GM20431 (cell line): ENCODE measurements around the gene CHST3.

Experiments
- in situ Hi-C: fragments of 300-500 bp; cut with MseI, MboI; formaldehyde crosslinking; loops from one replicate; pipeline ENCODE4 v1.15.0; 2020; ENCODE audit warnings: low sequenced_read_pairs; ENCODE audit not compliant: unreplicated experiment

CHST3 gene

DNA sequence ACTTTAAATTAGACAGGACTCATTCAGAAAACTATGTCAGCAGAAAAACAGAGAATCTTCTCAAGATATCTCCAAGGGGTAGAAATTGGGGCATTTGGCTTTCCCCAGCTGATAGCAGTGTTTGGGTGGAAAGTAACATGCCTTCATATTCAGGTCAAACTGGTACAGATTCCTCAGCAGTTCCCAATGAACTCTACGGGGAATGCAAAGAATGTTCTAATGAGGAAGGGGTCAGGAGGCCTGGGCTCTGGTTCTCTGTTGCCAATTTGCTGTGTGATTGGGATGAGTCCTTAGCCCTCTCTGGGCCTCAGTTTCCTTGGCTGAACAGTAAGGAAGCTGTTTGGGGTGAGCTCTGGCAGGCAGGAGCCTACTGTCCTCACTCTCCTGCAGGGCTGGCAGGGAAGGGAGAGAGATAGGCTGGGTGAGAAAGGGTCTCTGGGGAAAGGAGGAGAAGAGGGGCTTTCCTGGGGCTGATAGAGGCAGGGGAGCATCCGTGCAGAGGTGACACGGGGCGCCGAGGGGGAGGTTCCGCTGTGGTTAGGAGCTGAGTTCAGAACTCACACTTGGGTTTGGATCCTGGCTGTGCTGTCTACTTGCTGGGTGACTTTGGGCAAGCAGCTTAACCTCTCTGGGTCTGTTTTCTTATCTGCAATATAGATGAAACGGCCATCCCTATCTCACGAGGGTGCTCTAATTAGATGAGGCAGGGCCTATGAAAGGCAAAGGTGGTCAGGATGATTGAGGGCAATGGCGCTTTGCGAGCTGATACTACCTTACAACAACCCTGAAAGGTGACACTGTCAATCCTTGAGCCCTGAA is 79.0 kb downstream of the CHST3 start:
- in situ Hi-C loops, result loop anchor here (10.0 kb wide), 1 partner anchor 98 kb away; no protein-coding TSS in a partner anchor

DNA sequence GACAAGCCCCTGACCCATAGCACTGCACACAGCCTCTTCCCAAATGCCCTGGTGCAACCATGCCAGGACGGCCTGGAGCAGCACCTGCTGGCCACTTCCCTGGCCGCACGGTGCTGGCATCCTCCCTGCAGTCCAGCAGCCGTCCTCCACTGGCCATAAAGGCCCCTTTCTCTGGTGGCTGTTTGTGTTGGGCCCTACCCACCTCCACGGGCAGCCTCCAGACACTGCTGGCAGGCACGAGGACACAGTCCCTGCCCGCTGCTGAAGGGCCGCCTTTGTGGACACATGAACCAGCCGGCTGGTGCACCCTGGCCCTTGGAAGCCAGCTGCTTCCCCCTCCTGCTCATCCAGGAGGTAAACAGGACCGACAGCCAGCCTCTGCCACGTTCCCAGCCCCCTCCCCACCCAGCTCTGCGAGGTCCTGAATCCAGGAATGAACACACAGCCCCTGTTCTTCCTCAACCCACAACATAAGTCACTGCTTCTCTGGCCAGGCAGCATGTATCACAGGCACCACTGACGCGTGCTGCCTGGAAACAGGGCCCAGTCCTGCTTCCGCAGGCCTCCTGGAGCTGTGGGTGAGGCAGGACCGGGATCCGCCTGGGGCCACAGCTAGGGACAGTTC is 80.3 kb downstream of the CHST3 start:
- in situ Hi-C loops, result loop anchor here (10.0 kb wide), 1 partner anchor 100 kb away; no protein-coding TSS in a partner anchor

DNA sequence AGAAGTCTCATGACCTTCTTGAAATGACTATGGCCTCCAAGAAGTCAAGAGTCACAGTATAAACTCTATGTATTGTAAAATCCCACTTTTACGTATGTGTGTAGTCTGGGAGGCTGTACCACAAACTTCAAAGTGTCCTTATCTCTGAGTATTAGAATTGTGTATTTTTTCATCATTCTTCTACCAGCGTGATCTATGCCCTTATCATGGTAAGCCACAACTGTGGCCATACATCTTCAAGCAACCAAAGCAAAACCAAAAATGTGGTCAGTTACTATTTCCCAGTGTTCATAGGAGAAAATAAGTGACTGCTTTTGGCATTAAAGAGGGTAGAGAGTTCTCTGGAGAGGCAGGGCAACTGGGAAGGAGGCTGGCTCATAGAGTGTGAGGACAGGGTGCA is 81.4 kb downstream of the CHST3 start:
- in situ Hi-C loops, result loop anchor here (10.0 kb wide), 1 partner anchor 101 kb away; no protein-coding TSS in a partner anchor

DNA sequence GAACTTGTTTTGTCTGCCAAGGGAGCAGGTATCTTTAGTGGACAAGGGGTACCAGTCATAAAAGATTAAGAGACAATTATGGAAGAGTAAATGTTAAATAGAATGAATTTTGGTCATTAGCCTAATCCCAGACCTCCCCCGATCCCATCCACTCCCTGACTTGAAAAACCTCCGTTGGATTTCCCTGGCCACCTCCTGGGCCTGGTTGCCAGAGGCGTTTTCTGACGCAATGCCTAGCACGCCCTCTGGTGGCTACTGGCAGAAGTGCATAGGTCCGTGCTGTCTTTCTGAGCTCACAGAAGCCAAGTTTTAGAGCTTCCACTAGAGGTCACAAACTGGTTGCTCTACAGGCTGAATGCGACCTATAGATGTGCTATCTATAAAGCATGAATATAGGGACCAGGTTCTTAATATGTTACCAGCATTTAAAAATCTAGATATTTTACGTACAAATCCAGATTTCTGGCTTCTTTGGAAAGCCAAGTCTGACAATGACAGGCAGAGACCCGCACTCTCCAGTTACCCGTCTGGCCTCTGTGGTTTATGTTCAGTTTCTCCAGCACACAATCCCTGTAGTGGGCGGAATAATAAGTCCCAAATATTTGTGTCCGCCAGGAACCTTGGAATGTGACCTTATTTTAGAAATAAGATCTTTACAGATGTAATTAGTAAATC is 84.4 kb downstream of the CHST3 start:
- in situ Hi-C loops, result loop anchor here (10.0 kb wide), 1 partner anchor 104 kb away; no protein-coding TSS in a partner anchor

DNA sequence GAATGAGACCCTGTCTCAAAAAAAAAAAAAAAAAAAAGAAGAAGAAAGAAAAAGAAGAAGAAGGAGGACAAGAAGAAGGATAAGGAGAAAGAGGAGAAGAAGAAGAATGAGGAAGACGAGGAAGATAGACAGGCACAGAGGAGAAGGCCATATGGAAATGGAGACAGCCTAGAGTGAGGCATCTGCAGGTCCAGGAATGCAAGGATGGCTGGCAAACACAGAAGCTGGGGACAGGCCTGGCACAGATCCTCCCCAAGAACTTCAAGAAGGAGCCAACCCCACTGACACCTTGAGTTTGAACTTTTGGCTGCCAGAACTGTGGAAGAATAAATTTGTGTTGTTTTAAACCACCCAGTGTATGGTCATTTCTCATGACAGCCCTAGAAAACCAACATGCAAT is 85.3 kb downstream of the CHST3 start:
- in situ Hi-C loops, result loop anchor here (10.0 kb wide), 1 partner anchor 105 kb away; no protein-coding TSS in a partner anchor

DNA sequence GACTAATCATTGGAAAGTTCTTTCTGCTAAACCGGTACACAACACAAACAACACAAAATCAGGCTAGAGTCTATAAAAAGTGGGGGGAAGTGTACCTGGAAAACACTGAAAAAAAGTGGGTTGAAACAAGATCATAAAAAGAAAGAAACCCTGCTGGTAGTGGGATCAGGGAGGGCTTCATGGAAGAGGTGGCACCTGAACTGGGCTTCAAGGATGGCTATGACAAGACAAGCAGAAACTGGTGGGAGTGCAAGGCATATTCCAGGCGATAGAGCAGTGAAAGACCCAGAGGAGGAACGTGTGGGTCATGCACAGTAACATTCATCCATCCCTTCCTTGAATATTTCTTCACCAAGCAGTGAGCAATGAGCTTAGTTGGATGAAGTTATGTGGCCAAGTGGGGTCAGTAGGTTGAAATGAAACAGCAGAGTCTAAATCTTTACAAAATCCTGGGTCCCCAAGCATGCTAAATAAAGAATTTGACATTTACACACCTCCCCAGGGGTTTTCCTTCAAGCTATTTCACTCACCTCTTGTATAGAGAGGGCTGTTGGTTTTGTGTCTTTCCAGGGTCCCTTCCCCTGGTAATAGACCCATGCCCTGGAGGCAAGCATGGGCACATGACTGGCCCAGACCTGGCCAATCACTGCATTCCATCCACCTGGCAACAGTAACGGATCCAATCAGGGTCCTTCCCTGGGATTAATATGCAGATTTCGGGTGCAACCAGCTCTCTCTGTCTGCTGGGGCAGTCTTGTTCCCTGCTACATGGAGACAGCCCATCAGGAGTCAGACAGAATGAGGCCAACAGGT is 86.0 kb downstream of the CHST3 start:
- in situ Hi-C loops, result loop anchor here (10.0 to 25.0 kb wide), 2 partner anchors 105 to 287 kb away; no protein-coding TSS in a partner anchor

DNA sequence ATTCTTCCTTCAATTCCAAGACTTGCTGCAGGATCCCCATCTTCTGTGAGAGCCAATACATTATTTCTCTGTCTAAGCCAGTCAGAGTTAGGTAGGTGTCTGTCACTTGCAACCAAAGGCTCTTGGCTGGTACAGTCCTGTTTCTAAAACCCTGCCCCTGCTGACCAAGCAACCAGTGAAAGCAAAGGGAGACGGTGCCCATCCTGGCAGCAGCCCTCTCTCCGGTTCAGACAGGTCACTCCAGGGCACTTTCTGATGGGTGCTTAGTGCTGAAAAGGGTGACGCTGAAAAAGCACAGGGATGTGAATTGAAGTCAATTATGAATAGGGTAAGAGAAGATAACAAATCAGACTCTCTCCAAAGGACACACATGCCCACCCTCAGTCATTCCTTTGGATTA is 86.7 kb downstream of the CHST3 start:
- in situ Hi-C loops, result loop anchor here (25.0 kb wide), 1 partner anchor 286 kb away; no protein-coding TSS in a partner anchor

DNA sequence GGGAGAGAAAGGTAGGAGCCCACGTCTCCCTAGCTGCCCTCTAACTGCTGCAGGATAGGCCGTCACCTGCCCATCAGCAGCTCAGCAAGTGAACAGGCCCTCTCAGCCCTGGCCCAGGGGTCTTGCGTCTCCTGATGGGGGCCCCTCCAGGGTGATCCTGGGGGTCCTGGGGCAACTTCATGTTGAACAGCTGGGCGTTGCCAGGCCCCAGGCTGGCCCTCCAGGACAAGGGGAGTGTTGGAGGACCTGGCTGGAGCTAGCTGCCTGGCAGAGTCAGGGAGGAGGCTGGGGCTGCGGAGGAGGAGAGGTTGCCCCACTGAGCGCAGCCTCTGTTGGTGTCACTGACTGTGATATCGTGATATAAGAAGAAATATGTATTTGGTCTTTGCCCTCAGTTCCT is 89.5 kb downstream of the CHST3 start:
- in situ Hi-C loops, result loop anchor here (25.0 kb wide), 1 partner anchor 284 kb away; no protein-coding TSS in a partner anchor

DNA sequence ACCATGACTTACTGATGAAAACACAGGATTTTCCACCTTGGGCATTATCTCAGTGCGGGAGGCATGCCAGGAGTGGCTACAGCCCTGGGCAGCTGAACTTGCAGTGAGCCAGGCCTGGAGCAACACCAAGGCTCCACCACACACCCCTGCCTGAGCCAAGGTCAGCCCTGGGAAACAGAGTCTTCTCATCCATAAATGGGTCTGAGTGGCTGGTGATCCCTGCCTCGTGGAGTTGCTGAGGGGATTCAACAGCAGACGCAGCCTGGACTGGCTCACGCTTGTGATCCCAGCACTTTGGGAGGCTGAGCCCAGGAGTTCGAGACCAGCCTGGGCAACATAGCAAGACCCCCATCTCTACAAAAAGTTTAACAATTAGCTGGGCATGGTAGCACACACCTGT is 91.9 kb downstream of the CHST3 start:
- in situ Hi-C loops, result loop anchor here (25.0 kb wide), 1 partner anchor 281 kb away; no protein-coding TSS in a partner anchor

DNA sequence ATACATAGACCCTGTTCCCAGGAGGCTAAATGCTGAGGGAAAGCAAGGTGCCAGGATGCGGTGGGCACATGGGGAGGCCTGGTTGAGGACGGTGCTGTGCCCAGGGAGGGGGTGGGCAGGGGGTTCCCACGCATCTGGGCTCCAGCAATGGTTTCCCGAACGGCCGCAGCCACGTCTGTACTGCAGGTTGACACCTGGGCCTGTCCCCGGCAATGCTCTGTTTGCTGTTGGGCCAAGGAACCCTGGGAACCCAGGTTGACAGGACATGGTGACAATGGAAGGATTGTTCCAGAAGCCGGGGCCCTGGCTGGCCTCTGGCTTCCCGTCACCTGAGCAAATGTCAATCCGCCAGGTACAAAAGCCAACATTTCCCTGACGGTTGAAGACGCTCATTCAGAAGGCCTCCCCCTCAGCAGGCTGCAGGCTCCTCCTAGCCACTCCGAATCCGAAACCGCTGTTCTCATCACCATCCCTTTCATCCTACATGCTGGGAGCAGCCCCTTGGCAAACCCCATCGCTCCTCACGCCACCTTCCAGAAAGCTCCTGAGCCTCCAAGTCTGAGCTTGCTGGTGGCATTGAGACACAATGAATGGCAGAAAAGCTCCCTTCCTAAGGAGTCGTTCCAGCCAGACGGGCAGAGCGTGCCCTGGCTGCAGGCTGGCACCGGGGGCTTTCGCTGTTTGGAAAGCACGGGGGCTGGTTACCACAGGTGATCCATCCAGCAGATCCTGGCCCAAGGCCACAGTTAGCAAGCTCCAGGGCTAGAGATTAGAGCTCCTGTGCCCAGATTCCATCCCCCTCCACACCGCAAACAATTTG is 92.9 kb downstream of the CHST3 start:
- in situ Hi-C loops, result loop anchor here (25.0 kb wide), 1 partner anchor 280 kb away; no protein-coding TSS in a partner anchor

DNA sequence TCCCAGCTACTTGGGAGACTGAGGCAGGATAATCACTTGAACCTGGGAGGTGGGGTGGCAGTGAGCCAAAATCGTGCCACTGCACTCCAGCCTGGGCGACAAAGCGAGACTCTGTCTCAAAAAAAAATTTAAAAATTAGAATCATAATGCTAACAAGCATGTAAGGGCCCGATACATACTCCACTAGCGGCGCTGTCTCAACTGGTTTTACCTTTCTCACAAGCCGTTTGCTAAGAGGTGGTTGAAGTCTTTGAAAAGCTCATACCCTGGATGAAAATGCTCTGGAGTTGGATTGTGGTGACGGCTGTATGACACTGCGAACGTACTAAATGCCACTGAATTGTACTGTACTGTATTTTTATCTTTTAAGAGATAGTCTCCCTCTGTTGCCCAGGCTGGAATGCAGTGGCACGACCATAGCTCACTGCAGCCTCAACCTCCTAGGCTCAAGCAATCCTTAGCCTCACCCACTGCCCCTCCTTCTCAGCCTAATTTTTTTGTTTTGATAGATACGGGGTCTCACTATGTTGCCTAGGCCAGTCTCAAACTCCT is 94.2 kb downstream of the CHST3 start:
- in situ Hi-C loops, result loop anchor here (25.0 kb wide), 1 partner anchor 279 kb away; no protein-coding TSS in a partner anchor

DNA sequence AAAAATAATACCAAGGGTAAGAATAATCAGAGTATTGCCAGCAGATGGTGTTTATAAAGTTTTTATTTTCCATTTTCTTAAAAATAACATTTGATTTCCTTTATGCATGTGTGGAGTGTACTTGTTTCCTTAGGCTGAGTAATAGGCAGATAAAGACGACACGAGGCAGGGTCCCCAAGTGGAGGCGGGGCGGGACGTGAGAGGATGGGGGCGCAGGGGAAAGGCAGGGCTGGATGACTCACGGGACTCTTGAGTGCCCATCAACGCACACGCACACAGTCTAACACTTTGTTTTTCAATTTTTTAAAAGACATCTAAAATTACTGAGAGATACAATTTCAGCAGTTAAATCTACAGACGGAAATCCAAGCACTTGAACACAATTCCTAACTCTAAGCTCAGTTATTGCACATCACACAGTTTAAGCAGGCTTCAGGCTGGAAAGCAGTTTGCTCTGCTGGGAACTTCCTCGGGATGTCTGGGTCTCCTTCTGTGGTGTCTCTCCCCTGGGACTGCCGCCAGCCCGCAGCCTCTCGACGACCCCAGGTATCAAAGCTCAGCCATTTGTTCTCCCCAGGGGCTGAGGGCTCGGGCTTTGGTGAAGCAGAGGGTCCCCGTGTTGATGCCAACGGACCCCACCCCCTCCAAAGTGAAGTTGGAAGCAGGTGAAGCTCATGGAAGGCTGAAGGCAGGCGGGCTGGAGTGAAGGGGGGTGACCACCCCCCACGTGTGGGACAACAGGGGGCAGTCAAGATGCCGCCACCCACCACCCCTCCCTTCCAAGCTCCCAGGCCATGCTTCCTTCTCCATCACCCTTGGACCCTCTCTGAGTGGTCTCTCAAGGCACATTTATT is 95.0 kb downstream of the CHST3 start:
- in situ Hi-C loops, result loop anchor here (25.0 kb wide), 1 partner anchor 278 kb away; no protein-coding TSS in a partner anchor

DNA sequence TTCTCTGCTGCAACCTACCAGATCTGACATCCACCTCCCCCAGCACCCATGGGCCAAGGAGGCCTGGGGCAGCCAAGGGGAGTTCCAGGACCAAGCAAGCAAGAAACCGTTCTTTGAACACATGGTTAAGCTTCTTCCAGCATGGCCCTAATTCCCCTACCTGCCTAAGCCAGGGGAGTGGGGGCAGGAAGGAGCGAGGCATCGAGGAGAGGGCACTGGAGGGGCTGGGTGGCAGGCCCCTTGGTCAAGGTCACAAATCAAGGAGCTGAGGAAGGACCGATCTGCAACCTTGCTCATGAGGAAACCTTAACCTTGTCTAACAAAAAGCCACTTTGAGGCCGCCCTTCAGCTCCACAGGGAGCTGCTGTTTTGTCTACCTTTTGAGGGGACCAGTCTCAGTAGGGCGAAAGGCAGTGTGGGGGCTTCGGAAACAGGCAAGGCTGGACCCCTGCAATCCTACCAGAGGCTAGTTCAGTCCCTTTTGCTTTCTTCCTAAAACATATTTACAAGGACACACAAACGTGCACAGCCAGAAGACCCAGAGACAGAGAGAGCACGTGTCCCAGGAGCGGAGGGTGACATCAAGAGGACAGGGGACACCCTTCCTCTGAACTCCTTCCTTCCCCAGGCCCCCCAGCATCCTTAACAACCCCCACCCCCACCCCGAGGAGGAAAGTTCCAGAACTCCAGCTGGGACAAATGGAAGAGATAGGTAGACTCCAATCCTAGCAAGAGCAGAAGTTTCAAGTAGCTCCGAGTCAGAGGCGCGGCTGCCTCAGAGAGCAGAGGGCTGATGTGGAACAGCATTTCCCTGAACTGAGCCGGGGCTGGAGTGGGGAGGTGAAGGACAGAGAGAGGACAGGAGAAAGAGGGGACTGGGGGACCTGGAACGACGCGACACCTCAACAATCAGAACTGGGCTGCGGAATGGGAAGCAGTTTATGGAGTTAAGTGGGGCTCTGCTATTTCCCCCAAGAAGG is 95.9 kb downstream of the CHST3 start:
- in situ Hi-C loops, result loop anchor here (25.0 kb wide), 1 partner anchor 277 kb away; no protein-coding TSS in a partner anchor

DNA sequence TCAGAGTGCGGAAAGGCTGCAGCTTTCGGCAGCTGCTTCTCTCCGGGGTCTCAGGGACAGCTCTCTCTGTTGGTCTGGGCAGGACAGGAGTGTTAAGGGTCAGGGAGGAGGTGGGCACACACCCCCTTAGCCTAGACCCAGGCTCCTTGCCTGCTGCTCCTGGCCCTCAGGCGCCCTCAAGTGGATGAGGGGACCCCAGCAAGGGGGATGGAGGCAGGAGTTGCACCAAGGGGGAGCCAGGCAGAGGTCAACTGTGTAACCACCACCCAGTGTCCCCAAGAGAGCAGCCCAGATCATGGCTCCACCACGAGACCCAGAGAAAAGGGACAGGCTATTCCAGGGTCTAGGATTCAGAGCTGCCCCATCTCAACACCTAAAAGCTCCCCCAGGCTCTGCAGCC is 97.3 kb downstream of the CHST3 start:
- in situ Hi-C loops, result loop anchor here (25.0 kb wide), 1 partner anchor 276 kb away; no protein-coding TSS in a partner anchor

DNA sequence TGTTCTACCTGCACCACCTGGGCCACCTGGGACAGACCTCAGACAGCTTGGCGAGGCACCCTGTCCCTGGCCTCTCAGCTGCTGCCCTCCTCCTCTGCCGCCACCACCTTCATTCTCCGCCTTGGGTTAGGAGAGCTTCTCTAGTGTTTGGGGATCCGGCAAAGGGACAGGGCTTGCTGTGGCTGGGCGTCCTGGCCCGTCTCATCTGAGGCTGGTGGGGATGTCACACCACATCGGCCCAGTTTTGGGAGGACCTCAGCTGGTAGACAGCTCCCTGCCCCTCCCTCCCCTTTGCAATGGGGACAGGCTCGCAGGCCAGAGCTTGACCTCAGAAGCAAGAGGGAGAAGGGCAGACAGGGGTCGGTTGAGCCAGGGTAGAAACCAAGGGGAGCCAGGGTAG is 97.7 kb downstream of the CHST3 start:
- in situ Hi-C loops, result loop anchor here (25.0 kb wide), 1 partner anchor 275 kb away; no protein-coding TSS in a partner anchor

DNA sequence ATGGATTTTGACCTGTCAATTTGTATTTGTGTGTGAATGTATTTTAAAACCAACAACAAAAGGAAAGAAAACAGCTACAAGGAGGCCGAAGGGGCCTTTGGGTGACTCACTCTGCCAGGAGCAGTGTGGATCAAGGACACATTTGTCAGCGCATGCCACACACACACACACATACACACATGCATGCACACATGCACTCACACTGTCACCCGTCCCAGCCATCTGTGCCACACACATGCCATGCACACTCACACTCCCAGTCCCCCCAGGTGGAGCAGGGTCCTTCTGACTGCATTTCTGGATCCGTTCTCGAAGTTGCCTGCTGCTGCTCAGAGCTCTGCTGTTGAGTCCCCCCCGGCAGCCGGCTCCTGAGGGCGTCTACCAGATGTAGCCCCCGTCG is 98.2 kb downstream of the CHST3 start:
- in situ Hi-C loops, result loop anchor here (25.0 kb wide), 1 partner anchor 275 kb away; no protein-coding TSS in a partner anchor
